BE2C (cell line): ENCODE data around the gene CRADD.

Experiments
- DNase-seq: peaks from one replicate; pipeline ENCODE4 v3.0.0-alpha.2; 2020
- H3K27me3 ChIP-seq: fragments of 250-450 bp; sonication (Bioruptor Pico); 2 replicates; pipeline ENCODE4 v1.5.1; 2020; ENCODE audit warnings: mild to moderate bottlenecking
- H3K36me3 ChIP-seq: fragments of 250-450 bp; sonication (Bioruptor Pico); 2 replicates; pipeline ENCODE4 v1.5.1; 2020; ENCODE audit warnings: mild to moderate bottlenecking
- H3K4me1 ChIP-seq: fragments of 250-450 bp; sonication (Bioruptor Pico); 2 replicates; pipeline ENCODE4 v1.5.1; 2020
- H3K4me3 ChIP-seq: 2 replicates; pipeline ENCODE4 v1.5.1; 2011; ENCODE audit warnings: low read depth, low read length
- H3K9me3 ChIP-seq: fragments of 250-450 bp; sonication (Bioruptor Pico); 2 replicates; pipeline ENCODE4 v1.5.1; 2020
- TF ChIP-seq, protein P1 (sequence below): IDR thresholded peaks from 2 replicates; pipeline ENCODE4 v1.5.1; 2012; ENCODE audit warnings: mild to moderate bottlenecking, low read depth, low read length

Gene CRADD

DNA sequence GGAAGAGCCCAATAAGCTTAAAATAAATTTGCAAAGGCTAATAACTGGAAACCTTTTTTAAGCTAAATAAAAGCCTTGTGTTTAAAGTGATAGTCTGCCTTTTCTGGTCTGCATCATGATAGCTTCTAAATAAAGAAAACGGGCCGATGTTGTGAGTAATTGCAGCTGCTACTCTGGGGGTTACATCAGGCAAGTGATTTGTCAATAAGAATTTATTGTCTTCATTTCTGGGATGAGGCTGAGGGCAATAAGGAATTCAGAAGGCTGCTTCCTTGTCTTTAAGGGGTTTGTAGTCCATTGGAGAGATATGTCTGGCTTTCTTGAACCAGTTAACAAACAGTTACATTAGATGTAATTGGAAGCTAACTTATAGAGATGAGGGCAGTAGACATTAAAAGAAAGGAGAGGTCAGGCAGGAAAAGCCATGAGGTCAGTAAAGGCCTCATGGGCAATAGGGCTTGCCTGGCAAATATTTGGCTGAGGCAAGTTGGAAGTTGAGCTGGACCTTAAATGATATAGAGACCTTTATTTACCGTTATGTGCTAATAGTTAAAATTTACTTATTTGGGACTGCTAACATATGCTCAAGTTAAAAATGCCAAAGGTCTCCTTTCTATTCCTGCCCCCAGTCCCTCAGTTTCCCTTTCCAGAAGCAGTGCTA, 85.0 kb downstream of the CRADD start:
- no peaks in the 10 kb centered on the region for H3K27me3 ChIP-seq
- no peaks in the 10 kb centered on the region for H3K36me3 ChIP-seq
- TF ChIP-seq, protein P1, sequence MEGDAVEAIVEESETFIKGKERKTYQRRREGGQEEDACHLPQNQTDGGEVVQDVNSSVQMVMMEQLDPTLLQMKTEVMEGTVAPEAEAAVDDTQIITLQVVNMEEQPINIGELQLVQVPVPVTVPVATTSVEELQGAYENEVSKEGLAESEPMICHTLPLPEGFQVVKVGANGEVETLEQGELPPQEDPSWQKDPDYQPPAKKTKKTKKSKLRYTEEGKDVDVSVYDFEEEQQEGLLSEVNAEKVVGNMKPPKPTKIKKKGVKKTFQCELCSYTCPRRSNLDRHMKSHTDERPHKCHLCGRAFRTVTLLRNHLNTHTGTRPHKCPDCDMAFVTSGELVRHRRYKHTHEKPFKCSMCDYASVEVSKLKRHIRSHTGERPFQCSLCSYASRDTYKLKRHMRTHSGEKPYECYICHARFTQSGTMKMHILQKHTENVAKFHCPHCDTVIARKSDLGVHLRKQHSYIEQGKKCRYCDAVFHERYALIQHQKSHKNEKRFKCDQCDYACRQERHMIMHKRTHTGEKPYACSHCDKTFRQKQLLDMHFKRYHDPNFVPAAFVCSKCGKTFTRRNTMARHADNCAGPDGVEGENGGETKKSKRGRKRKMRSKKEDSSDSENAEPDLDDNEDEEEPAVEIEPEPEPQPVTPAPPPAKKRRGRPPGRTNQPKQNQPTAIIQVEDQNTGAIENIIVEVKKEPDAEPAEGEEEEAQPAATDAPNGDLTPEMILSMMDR = no peak
- no peaks in the 10 kb centered on the region for H3K9me3 ChIP-seq
- peaks cover 24% of the 10 kb centered on the region for H3K4me1 ChIP-seq
- DNase-seq = no peak
- no peak overlapping the region for H3K4me3 ChIP-seq

DNA sequence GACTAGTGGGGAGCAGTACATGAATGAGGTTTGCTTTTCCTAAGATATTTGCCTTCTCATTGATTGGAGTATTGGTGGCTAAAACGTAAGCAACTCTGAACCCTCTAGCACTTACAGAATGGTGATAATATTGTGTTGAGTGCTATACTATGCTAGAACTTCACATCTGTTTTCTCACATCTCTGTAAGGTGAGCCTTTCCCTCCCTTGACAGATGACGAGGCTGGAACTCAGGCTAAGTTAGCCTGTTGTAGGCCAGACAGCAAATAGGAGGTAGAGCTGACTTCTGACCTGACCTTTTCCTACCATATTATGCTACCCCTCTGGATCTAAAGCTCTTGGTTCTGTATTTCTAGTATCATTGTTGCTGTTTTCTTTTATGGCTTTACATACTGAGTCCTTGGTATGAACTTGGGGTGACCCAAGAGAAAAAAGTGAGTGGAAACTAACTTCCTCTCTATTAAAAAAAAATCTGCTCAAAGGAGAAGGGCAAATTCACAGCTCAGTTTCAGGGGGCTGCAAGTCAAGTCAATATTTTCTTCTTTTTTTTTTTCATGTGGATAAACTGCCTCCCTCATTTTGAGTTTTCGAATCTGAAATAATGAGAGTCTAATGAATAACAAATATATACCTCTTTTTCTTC, 85.9 kb downstream of the CRADD start:
- Histone ChIP-seq H3K4me1 (peaks cover 20% of the 10 kb centered on the region), H3K4me3 (no peak overlapping the region), H3K27me3 (no peaks in the 10 kb centered on the region), H3K9me3 (no peaks in the 10 kb centered on the region), H3K36me3 (no peaks in the 10 kb centered on the region)
- TF ChIP-seq, protein P1 = no peak
- DNase-seq = no peak

DNA sequence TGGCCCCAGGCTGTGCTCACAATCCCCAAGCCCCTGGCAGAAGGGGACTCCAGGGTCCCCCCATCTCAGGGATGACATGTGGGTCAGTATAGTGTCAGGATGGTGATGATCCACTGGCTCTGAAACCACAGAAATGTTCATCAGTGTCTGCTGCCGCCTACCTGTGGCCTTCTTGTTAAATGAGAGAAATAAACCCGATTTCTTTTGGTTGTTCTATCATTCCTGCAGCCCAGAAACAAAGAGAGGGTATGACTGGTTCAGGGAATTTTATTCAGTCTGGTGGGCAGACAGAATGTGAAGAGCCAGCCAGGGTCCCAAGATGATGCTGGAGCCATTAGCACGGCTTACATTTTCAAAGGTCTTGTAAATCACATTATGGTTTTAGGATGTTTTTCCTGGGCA, 86.6 kb downstream of the CRADD start:
- TF ChIP-seq, protein P1 = no peak
- no peaks in the 10 kb centered on the region for H3K27me3 ChIP-seq

DNA sequence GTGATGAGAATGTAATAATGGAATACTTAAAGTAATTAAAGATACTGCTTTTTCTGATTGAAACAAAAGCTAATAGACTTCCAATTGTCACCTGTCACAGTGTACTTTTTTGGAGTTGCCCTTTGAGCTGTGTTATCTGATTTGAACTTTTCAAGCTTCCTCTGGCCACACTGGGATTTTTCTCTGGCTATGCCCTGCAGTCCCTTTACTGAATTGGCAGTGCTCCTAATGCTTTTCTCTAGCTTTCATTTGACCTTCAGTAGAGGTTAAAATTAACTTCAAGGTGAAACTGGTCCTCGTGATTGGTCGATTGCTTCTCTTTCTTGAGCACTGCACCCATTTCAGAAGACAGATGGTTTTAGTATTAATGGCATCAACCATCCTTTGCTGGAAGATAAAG, 89.2 kb downstream of the CRADD start:
- TF ChIP-seq, protein P1 = no peak
- Histone ChIP-seq H3K4me3 (no peak overlapping the region), H3K27me3 (no peaks in the 10 kb centered on the region), H3K36me3 (no peaks in the 10 kb centered on the region), H3K4me1 (peaks cover 5% of the 10 kb centered on the region), H3K9me3 (no peaks in the 10 kb centered on the region)
- DNase-seq = no peak

More for the DNA sequence above, 86.6 kb downstream of the CRADD start:
- H3K4me1 ChIP-seq = peaks cover 20% of the 10 kb centered on the region
- H3K4me3 ChIP-seq = no peak overlapping the region
- no peaks in the 10 kb centered on the region for H3K36me3 ChIP-seq
- DNase-seq = no peak
- no peaks in the 10 kb centered on the region for H3K9me3 ChIP-seq

DNA sequence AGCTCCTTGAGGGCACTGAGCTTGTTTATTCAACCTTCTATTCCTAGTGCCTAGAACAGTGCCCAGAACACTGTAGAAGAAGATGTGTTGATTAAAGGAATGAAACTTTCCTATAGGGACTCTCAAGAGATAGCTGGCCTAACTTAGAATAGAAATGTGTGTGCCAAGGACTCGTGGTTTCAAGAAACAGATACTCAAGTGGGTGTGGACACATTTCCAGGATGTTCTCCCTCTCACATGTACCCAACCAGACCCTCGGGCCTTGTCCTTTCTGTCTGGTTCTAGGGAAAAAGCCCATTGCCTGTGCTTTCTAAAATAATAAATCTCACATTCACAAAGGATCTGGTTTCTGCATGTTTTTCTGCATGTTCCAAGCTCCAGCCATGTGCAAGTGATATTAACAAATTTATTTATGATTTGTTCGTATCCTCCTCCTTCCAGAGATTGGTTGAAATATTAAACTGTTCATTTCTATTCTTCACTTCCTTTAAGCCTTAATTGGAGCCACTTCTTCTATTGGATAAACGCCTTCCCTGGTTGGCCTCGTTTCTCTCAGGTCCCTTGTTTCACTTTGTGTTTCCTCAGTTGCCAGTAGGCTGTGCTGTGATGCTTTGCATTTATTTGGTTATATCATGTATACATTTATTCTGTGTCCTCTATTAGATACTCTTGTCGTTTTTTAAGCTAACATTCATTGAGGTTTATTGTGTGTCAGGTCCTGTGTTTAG, 89.8 kb downstream of the CRADD start:
- Histone ChIP-seq H3K9me3 (no peaks in the 10 kb centered on the region), H3K27me3 (no peaks in the 10 kb centered on the region), H3K4me1 (peaks cover 5% of the 10 kb centered on the region; the same call in 1 of the 2 replicates), H3K36me3 (no peaks in the 10 kb centered on the region), H3K4me3 (no peak overlapping the region)
- TF ChIP-seq, protein P1 = peak; percentile 74
- DNase-seq = peak; percentile 31

DNA sequence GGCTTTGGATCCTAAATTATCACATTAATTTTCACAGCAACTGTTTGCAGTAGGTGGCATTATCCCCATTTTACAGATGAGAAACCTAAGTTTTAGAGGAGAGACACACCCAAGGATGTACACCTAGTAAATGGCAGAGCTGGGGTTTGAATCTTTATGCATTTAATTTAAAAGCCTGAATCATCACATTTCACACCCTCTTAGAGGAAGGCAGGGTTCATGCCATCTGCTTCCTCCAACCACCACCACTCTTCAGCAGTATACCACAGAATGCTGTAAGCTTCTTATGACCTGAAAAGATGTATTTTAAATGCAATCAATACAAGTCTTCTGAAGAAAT, 90.3 kb downstream of the CRADD start:
- TF ChIP-seq, protein P1 = no peak
- no peak for DNase-seq
- Histone ChIP-seq H3K4me1 (peaks cover 5% of the 10 kb centered on the region; the same call in 1 of the 2 replicates), H3K4me3 (no peak overlapping the region), H3K9me3 (no peaks in the 10 kb centered on the region), H3K27me3 (no peaks in the 10 kb centered on the region), H3K36me3 (no peaks in the 10 kb centered on the region)
